ENCODE results near the gene FURIN. TPM values are rescaled to one million over a fixed set of nuclear protein-coding genes. Genes with fewer than 3 reads are reported as not detected.

Gene FURIN
- total and polyA plus RNA-seq, 9 of the 15 experiments (the other 6 are each of a cell fraction or from before 2014, with no cell fraction given): 0.92 to 99.9 (median 34.8) TPM

GRCh38 chr15:90918835-90919234 lies 50.4 kb downstream of the FURIN start (continued):
- TF ChIP-seq ZNF140 (CRISPR knock-in tag; IDR thresholded peaks at IDR 0.05) (no peak), PTRF (tag; IDR thresholded peaks at IDR 0.05) (no peak)

GRCh38 chr15:90921887-90922286 lies 53.5 kb downstream of the FURIN start:
- in situ Hi-C loops (cut with MboI): no loop called here
- no TSS peak for BruUV-seq (replicated peaks)
- POLR2A ChIA-PET: interaction anchor here (0.8 to 3.7 kb wide), 8 partner anchors 7 to 73 kb away, joined by 3 to 26 read pairs (median 10); partner anchors contain the start of genes HDDC3, MAN2A2 and UNC45A
- CTCF ChIA-PET (ENCODE audit: low intra/inter-chr PET ratio): no interaction called here
- H3K4me2 ChIP-seq (ENCODE audit: insufficient read depth, low read length): no peak overlapping the region
- H3K4me3 ChIP-seq: no peak overlapping the region
- no peak for DNase-seq (ENCODE audit: extremely low read depth in 1 of 4, low spot score in 3 of 4)
- FAIRE-seq: no peak
- no peaks in the 10 kb centered on the region for H4K20me1 ChIP-seq (replicated peaks; ENCODE audit: control insufficient read depth, insufficient read depth, low read length)
- intact Hi-C loops (cut with micrococcal nuclease): no loop called here
- no peaks in the 10 kb centered on the region; the same call in 2 of the 3 replicates for H3K79me2 ChIP-seq (ENCODE audit: control insufficient read depth, insufficient read depth, low read length)
- ATAC-seq: no peak
- H3K27me3 ChIP-seq (ENCODE audit: control insufficient read depth in 2 of 2, insufficient read depth in 2 of 2, low read length in 2 of 2): no peaks in the 10 kb centered on the region
- peaks cover 11 to 18% of the 10 kb centered on the region in 2 experiments for H3K4me1 ChIP-seq (replicated peaks in 1 of 2; ENCODE audit: control insufficient read depth in 2 of 2, insufficient read depth in 2 of 2, low read length in 2 of 2)
- H3K36me3 ChIP-seq (ENCODE audit: control insufficient read depth, insufficient read depth, low read length): peaks cover 63% of the 10 kb centered on the region
- TF ChIP-seq CHD1 (IDR thresholded peaks at IDR 0.05; ENCODE audit: low read length): no peak
- TF ChIP-seq CEBPG (CRISPR knock-in tag; IDR thresholded peaks at IDR 0.05): no peak
- TF ChIP-seq CEBPG (tag; conservative IDR thresholded peaks at IDR 0.05 in 1 of 2, IDR thresholded peaks at IDR 0.05 in 1 of 2): peak; percentile 24 to 54; a peak in 3 of 4 replicates
- TF ChIP-seq SREBF2 (CRISPR knock-in tag; IDR thresholded peaks at IDR 0.05): no peak
- peak; percentile 90 for TF ChIP-seq CEBPB (tag; IDR thresholded peaks at IDR 0.05)
- 0 out of 2 replicates have a peak, but pooled peaks have one; percentile 15 for TF ChIP-seq POLR2A (conservative IDR thresholded peaks at IDR 0.05)
- no peaks in the 10 kb centered on the region for H3K9me1 ChIP-seq (ENCODE audit: control insufficient read depth, insufficient read depth, low read length)
- no peaks in the 10 kb centered on the region for H3K9me3 ChIP-seq (replicated peaks; ENCODE audit: control insufficient read depth, insufficient read depth, low read depth, low read length)
- H2AFZ ChIP-seq (ENCODE audit: low read depth, low read length): no peak overlapping the region
- no peak overlapping the region for H3K9ac ChIP-seq (ENCODE audit: insufficient read depth in 1 of 2, low read depth in 2 of 2, low read length in 2 of 2)
- H3K27ac ChIP-seq (ENCODE audit: extremely low read depth, low read depth, low read length): no peak overlapping the region
- 79% methylated on average over 4 of the region's 4 CpGs for WGBS (ENCODE audit: insufficient coverage, low coverage, missing lambda C conversion rate)

Measured in K562 (cell line).